Panc1 (cell line): Measurements from ENCODE around the gene LGALS4. TPM values are rescaled to one million over a fixed set of nuclear protein-coding genes. Genes with fewer than 3 reads are reported as not detected.
"Not testable (repeated sequence)": the region's sequence is repeated elsewhere in the genome, so short reads cannot be mapped to it uniquely, and the experiment has no call there.

ENCODE experiments used
- ATAC-seq: fragments of 200-7000 bp; cut with Tn5 transposase; 2 replicates; pipeline ENCODE4 v1.9.1; 2020; ENCODE audit warnings: mild to moderate bottlenecking, moderate library complexity
- BruUV-seq: library from RNA; stranded (reverse); fragments of 400-500 nt; replicated peaks from 2 replicates; lab custom pipeline; 2021; lab: Mats Ljungman, UMichigan
- CTCF ChIA-PET: fragments of 300-600 bp; sonication (Branson Sonifier 250); formaldehyde crosslinking; loops from one replicate; lab custom pipeline; 2022; ENCODE audit warnings: antibody characterized with exemption; lab: Charles Lee
- POLR2A ChIA-PET: fragments of 300-600 bp; sonication (Branson Sonifier 250); formaldehyde crosslinking; loops from one replicate; lab custom pipeline; 2022; ENCODE audit warnings: antibody characterized with exemption; lab: Charles Lee
- DNase-seq: peaks from one replicate; pipeline ENCODE4 v3.0.0-alpha.2; 2010; ENCODE audit warnings: low read depth, low spot score
- H3K27ac ChIP-seq: 2 replicates; pipeline ENCODE4 v1.5.1; 2011; ENCODE audit warnings: mild to moderate bottlenecking, low read length, inconsistent platforms
- H3K27me3 ChIP-seq: fragments of 200-500 bp; sonication (Bioruptor generic); 2 replicates; pipeline ENCODE4 v1.6.0; 2014; ENCODE audit warnings: low read length, inconsistent platforms; ENCODE audit not compliant: control insufficient read depth, insufficient read depth
- H3K36me3 ChIP-seq: fragments of 200-500 bp; sonication (Bioruptor generic); 2 replicates; pipeline ENCODE4 v1.5.1; 2014; ENCODE audit warnings: inconsistent platforms, mild to moderate bottlenecking, low read length, moderate library complexity; ENCODE audit not compliant: control insufficient read depth, insufficient read depth
- H3K4me1 ChIP-seq: 2 replicates; pipeline ENCODE4 v1.5.1; 2011; ENCODE audit warnings: inconsistent platforms, mild to moderate bottlenecking, low read length, moderate library complexity; ENCODE audit not compliant: control insufficient read depth, insufficient read depth
- H3K4me3 ChIP-seq, 2 experiments: 2 replicates each; pipeline ENCODE4 v1.5.1; 2011 to 2012; ENCODE audit warnings: low read depth in 2 of 2, low read length in 2 of 2, mild to moderate bottlenecking in 2 of 2, inconsistent platforms in 1 of 2, moderate library complexity in 1 of 2
- H3K9me3 ChIP-seq: fragments of 200-500 bp; sonication (Bioruptor generic); 2 replicates; pipeline ENCODE4 v1.5.1; 2014; ENCODE audit warnings: low read depth, mild to moderate bottlenecking, inconsistent platforms, low read length, moderate library complexity; ENCODE audit not compliant: control insufficient read depth, insufficient read depth
- POLR2AphosphoS5 ChIP-seq: IDR thresholded peaks from 2 replicates; pipeline ENCODE4 v1.6.1; 2012; ENCODE audit warnings: mild to moderate bottlenecking, low read depth, low read length, moderate library complexity
- SIN3A ChIP-seq: IDR thresholded peaks from 2 replicates; pipeline ENCODE4 v1.6.1; 2012; ENCODE audit warnings: low read depth, mild to moderate bottlenecking, low read length, moderate library complexity, borderline replicate concordance; ENCODE audit not compliant: insufficient read depth
- TCF7L2 ChIP-seq: IDR thresholded peaks from 2 replicates; pipeline ENCODE4 v1.6.1; 2011; ENCODE audit warnings: mild to moderate bottlenecking, low read depth, low read length, inconsistent platforms
- in situ Hi-C: cut with HindIII; loops from 2 replicates; pipeline ENCODE4 v1.10.0; 2016; ENCODE audit warnings: low sequenced_read_pairs, low pct_unique_long_range_greater_than_20kb
- intact Hi-C: fragments of 100-400 bp; cut with micrococcal nuclease; formaldehyde crosslinking; loops from one replicate; pipeline ENCODE4 v1.10.0; 2022; ENCODE audit not compliant: unreplicated experiment
- total RNA-seq: library from RNA; stranded (reverse); gene quantifications from one replicate; pipeline ENCODE4 v1.2.1, GENCODE V29; 2021; ENCODE audit not compliant: unreplicated experiment
- TF ChIP-seq, protein P1 (sequence below), 2 experiments: IDR thresholded peaks; 2 replicates each; pipeline ENCODE4 v1.6.1; 2011 to 2012; ENCODE audit warnings: low read depth in 2 of 2, control low read depth in 1 of 2, low read length in 1 of 2, mild to moderate bottlenecking in 1 of 2, moderate library complexity in 1 of 2; ENCODE audit not compliant: insufficient read depth in 1 of 2
- TF ChIP-seq, protein P2 (sequence below): fragments of 450-650 bp; IDR thresholded peaks from 2 replicates; pipeline ENCODE4 v1.5.1; 2017; ENCODE audit warnings: mild to moderate bottlenecking

LGALS4 gene
- total RNA-seq, 1 experiment from 2014 or later, result 3.9 TPM

DNA sequence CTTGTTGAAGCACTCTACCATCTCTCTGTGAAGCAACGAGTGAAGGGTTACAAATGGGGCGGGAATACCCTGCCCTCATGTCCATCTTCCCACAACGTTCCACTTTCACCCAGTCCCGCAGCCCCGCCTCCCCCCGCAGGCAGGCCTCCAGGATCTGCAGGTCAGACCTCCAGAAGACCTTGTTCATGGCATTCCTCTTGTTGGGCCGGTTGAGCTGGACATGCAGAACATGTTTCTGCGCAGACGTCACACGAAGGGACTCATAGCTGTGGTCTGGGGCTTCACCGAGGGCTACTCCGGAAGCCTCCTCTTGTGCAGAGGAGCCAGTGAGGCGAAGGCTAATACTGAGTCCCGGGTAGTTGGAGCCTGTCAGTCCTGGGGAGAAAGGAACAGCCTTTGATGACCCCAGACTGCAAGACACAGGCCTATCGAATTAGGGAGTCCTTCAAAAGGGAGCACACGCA, 18.4 kb upstream of the LGALS4 start:
- no peak for TF ChIP-seq SIN3A
- TF ChIP-seq, protein P1, sequence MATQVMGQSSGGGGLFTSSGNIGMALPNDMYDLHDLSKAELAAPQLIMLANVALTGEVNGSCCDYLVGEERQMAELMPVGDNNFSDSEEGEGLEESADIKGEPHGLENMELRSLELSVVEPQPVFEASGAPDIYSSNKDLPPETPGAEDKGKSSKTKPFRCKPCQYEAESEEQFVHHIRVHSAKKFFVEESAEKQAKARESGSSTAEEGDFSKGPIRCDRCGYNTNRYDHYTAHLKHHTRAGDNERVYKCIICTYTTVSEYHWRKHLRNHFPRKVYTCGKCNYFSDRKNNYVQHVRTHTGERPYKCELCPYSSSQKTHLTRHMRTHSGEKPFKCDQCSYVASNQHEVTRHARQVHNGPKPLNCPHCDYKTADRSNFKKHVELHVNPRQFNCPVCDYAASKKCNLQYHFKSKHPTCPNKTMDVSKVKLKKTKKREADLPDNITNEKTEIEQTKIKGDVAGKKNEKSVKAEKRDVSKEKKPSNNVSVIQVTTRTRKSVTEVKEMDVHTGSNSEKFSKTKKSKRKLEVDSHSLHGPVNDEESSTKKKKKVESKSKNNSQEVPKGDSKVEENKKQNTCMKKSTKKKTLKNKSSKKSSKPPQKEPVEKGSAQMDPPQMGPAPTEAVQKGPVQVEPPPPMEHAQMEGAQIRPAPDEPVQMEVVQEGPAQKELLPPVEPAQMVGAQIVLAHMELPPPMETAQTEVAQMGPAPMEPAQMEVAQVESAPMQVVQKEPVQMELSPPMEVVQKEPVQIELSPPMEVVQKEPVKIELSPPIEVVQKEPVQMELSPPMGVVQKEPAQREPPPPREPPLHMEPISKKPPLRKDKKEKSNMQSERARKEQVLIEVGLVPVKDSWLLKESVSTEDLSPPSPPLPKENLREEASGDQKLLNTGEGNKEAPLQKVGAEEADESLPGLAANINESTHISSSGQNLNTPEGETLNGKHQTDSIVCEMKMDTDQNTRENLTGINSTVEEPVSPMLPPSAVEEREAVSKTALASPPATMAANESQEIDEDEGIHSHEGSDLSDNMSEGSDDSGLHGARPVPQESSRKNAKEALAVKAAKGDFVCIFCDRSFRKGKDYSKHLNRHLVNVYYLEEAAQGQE (IDR thresholded peaks at IDR 0.05; ENCODE audit: insufficient read depth in 1 of 2, low read depth in 2 of 2, low read length in 1 of 2), result no peak
- no peak for TF ChIP-seq TCF7L2
- TF ChIP-seq POLR2AphosphoS5, result no peak
- TF ChIP-seq, protein P2, sequence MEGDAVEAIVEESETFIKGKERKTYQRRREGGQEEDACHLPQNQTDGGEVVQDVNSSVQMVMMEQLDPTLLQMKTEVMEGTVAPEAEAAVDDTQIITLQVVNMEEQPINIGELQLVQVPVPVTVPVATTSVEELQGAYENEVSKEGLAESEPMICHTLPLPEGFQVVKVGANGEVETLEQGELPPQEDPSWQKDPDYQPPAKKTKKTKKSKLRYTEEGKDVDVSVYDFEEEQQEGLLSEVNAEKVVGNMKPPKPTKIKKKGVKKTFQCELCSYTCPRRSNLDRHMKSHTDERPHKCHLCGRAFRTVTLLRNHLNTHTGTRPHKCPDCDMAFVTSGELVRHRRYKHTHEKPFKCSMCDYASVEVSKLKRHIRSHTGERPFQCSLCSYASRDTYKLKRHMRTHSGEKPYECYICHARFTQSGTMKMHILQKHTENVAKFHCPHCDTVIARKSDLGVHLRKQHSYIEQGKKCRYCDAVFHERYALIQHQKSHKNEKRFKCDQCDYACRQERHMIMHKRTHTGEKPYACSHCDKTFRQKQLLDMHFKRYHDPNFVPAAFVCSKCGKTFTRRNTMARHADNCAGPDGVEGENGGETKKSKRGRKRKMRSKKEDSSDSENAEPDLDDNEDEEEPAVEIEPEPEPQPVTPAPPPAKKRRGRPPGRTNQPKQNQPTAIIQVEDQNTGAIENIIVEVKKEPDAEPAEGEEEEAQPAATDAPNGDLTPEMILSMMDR, result no peak

DNA sequence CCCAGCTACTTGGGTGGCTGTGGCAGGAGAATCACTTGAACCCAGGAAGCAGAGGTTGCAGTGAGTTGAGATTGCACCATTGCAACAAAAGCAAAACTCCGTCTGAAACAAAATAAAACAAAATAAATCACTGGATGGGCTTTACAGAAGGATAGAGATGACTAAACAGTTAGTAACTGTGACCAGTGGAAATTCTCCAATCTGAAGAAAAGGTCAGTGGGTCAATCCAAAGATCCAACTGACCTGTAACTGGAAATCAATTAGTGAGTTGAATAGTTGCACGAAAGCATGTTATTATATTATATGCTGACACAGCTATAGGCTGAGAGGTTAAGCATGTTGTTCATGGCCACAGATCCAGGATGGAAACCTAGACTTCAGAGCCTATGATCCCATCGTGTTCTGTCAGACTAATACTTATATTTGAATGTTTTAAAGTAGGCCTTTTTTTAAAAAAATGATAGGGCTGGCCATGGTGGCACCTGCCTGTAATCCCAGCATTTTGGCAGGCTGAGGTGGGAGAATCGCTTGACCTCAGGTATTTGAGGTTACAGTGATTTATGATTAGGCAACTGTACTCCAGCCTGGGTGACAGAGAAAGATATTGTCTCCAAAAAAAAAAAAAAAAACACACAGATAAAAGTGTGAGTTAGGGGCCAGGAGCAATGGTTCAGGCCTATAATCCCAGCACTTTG, 17.4 kb upstream of the LGALS4 start:
- H3K27ac ChIP-seq, result peak overlapping the region; percentile 97
- in situ Hi-C loops (no loop called here), intact Hi-C loops (loop anchor here (5.0 to 10.0 kb wide), 2 partner anchors 98 to 315 kb away; no protein-coding TSS in a partner anchor)
- H3K27me3 ChIP-seq, result no peaks in the 10 kb centered on the region
- DNase-seq, result no peak
- POLR2A ChIA-PET, result interaction anchor here (0.5 to 2.2 kb wide), 5 partner anchors 9 to 177 kb away, joined by 3 to 17 read pairs (median 3); partner anchors contain the start of gene HNRNPL
- H3K36me3 ChIP-seq, result peaks cover 16% of the 10 kb centered on the region; the same call in 1 of the 2 replicates
- CTCF ChIA-PET, result interaction anchor here (0.7 kb wide), 1 partner anchor 8 kb away, joined by 5 read pairs; no protein-coding TSS in a partner anchor
- no TSS peak for BruUV-seq
- H3K9me3 ChIP-seq, result no peaks in the 10 kb centered on the region
- peak overlapping the region; percentile 51 to 78 for H3K4me3 ChIP-seq
- TF ChIP-seq, protein P1 (IDR thresholded peaks at IDR 0.05; ENCODE audit: insufficient read depth in 1 of 2, low read depth in 2 of 2, low read length in 1 of 2), result no peak
- no peak for TF ChIP-seq POLR2AphosphoS5
- TF ChIP-seq TCF7L2, result no peak
- no peak for TF ChIP-seq SIN3A
- TF ChIP-seq, protein P2, result no peak
- ATAC-seq, result no peak
- peaks cover 45% of the 10 kb centered on the region for H3K4me1 ChIP-seq

More for the DNA sequence above, 18.4 kb upstream of the LGALS4 start:
- H3K9me3 ChIP-seq, result no peaks in the 10 kb centered on the region
- H3K36me3 ChIP-seq, result peaks cover 15% of the 10 kb centered on the region
- ChIA-PET CTCF (interaction anchor here (0.5 to 1.1 kb wide), 3 partner anchors 26 to 84 kb away, joined by 3 to 4 read pairs (median 3); no protein-coding TSS in a partner anchor), POLR2A (interaction anchor here (0.5 to 2.2 kb wide), 9 partner anchors 9 to 476 kb away, joined by 3 to 17 read pairs (median 6); partner anchors contain the start of gene HNRNPL)
- intact Hi-C loops, result loop anchor here (5.0 to 10.0 kb wide), 2 partner anchors 99 to 316 kb away; no protein-coding TSS in a partner anchor
- H3K4me3 ChIP-seq, result peak overlapping the region; percentile 51 to 78
- no peak for DNase-seq
- BruUV-seq, result TSS peak; percentile 85
- in situ Hi-C loops, result no loop called here
- peak overlapping the region; percentile 97 for H3K27ac ChIP-seq
- H3K27me3 ChIP-seq, result no peaks in the 10 kb centered on the region
- peak; percentile 59 for ATAC-seq
- H3K4me1 ChIP-seq, result peaks cover 55% of the 10 kb centered on the region

DNA sequence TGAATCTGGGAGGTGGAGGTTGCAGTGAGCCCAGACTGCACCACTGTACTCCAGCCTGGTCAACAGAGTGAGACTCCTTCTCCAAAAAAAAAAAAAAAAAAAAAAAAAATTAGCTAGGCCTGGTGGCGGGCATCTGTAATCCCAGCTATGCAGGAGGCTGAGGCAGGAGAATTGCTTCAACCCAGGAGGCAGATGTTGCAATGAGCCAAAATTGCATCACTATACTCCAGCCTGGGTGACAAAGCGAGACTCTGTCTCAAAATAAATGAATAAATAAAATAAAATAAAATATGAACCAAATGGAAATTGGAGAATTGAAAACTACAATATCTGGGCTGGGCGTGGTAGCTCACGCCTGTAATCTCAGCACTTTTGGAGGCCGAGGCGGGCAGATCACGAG, 16.5 kb upstream of the LGALS4 start:
- H3K4me1 ChIP-seq, result peaks cover 36% of the 10 kb centered on the region
- H3K9me3 ChIP-seq, in situ Hi-C loops, DNase-seq, intact Hi-C loops, H3K27me3 ChIP-seq, BruUV-seq, ATAC-seq, H3K4me3 ChIP-seq, H3K27ac ChIP-seq: not testable (repeated sequence)
- POLR2A ChIA-PET, result interaction anchor here (0.6 to 0.8 kb wide), 3 partner anchors 15 to 176 kb away, joined by 3 to 7 read pairs (median 3); no protein-coding TSS in a partner anchor
- CTCF ChIA-PET, result interaction anchor here (0.6 to 0.7 kb wide), 2 partner anchors 58 to 60 kb away, joined by 3 to 4 read pairs; no protein-coding TSS in a partner anchor
- H3K36me3 ChIP-seq, result peaks cover 16% of the 10 kb centered on the region; the same call in 1 of the 2 replicates
